Brain pericyte (primary cell): ENCODE data around the gene ETDC.

Source experiments
- DNase-seq: peaks from one replicate; pipeline ENCODE4 v3.0.0-alpha.2; 2012; ENCODE audit warnings: low read depth, low spot score

The ETDC gene

DNA sequence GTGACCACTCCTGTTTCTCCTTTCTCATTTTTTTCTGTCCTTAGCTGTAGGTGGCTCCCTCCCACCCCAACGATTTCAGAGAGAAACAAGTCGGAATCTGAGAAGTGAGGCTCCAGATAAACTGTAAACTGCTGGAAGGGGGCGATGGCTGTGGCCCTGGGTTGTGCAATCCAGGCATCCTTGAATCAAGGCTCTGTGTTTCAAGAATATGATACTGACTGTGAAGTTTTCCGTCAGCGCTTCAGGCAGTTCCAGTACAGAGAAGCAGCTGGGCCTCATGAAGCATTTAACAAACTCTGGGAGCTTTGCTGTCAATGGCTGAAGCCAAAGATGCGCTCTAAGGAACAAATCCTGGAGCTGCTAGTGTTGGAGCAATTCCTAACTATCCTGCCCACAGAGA is 37.7 kb downstream of the ETDC start:
- DNase-seq: no peak

GRCh38 chrX:135347381-135348016 is 38.2 kb downstream of the ETDC start:
- no peak for DNase-seq

- no peak for DNase-seq
Observed at GRCh38 chrX:135354288-135354687, 45.0 kb downstream of the ETDC start.
